GM10266 (cell line): Measurements from ENCODE around the gene SPPL3.
"Not testable (repeated sequence)": the region's sequence is repeated elsewhere in the genome, so short reads cannot be mapped to it uniquely, and the experiment has no call there.

ENCODE experiments used
- DNase-seq: peaks from one replicate; pipeline ENCODE4 v3.0.0; 2012; ENCODE audit errors: extremely low spot score
- TF ChIP-seq, protein P1 (sequence below): IDR thresholded peaks from 2 replicates; pipeline ENCODE4 v1.5.1; 2012; ENCODE audit warnings: mild to moderate bottlenecking, low read depth; ENCODE audit not compliant: control insufficient read depth, insufficient read depth; ENCODE audit errors: missing control alignments

SPPL3 gene

GRCh38 chr12:120733574-120733973 lies 170.6 kb downstream of the SPPL3 start:
- TF ChIP-seq, protein P1, sequence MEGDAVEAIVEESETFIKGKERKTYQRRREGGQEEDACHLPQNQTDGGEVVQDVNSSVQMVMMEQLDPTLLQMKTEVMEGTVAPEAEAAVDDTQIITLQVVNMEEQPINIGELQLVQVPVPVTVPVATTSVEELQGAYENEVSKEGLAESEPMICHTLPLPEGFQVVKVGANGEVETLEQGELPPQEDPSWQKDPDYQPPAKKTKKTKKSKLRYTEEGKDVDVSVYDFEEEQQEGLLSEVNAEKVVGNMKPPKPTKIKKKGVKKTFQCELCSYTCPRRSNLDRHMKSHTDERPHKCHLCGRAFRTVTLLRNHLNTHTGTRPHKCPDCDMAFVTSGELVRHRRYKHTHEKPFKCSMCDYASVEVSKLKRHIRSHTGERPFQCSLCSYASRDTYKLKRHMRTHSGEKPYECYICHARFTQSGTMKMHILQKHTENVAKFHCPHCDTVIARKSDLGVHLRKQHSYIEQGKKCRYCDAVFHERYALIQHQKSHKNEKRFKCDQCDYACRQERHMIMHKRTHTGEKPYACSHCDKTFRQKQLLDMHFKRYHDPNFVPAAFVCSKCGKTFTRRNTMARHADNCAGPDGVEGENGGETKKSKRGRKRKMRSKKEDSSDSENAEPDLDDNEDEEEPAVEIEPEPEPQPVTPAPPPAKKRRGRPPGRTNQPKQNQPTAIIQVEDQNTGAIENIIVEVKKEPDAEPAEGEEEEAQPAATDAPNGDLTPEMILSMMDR = no peak
- DNase-seq = no peak

DNA sequence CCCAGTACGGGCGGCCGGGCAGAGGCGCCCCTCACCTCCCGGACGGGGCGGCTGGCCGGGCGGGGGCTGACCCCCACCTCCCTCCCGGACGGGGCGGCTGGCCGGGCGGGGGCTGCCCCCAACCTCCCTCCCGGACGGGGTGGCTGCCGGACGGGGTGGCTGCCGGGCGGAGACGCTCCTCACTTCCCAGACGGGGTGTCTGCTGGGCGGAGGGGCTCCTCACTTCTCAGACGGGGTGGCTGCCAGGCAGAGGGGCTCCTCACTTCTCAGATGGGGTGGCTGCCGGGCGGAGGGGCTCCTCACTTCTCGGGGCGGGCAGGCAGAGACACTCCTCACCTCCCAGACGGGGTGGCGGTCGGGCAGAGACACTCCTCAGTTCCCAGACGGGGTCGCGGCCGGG lies 172.0 kb downstream of the SPPL3 start:
- DNase-seq = not testable (repeated sequence)

- no peak for DNase-seq
- TF ChIP-seq, protein P1 = no peak
Observed at GRCh38 chr12:120726961-120727360, 177.2 kb downstream of the SPPL3 start.

- no peak for DNase-seq
- TF ChIP-seq, protein P1 = no peak
Observed at GRCh38 chr12:120726510-120726793, 177.7 kb downstream of the SPPL3 start.

GRCh38 chr12:120725659-120726509 lies 178.3 kb downstream of the SPPL3 start, which contains the start of gene ACADS:
Gene ACADS, plus strand, starts transcription at chr12:120725826. Its CDS starts 60 bp downstream, at chr12:120725886.
- TF ChIP-seq, protein P1 = no peak
- DNase-seq = peak; percentile 99

DNA sequence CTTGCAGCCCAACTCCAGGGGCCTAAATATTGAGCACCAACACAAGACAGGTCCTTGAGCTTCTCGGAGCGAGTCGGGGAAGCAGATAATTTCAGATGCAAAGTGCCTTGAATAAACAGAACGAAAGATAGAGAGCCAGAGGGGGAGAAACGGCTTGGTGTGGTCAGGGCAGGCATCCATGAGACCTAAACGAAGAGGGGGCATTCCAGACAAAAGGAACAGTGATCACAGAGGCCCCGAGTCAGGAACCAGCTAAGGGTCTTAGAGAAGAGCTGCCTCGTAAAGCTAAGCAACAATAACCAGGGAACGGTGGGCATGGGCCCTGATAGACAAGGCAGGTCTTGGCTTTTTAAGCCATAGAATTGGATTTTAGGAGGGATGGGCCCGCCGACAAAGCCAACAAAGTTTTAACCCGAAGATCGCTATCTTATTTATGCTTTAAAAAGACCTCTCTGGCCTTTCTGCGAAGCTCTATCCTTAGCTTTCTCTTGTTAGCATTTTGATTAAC lies 179.0 kb downstream of the SPPL3 start:
- TF ChIP-seq, protein P1 = no peak
- DNase-seq = no peak

GRCh38 chr12:120724720-120725119 lies 179.4 kb downstream of the SPPL3 start:
- no peak for DNase-seq
- TF ChIP-seq, protein P1 = no peak
